PFSK-1 (cell line): ENCODE data around the gene CCDC77.

Experiments
- FOXP2 ChIP-seq: optimal IDR thresholded peaks from 2 replicates; pipeline ENCODE3; 2011; ENCODE audit warnings: borderline replicate concordance, control low read depth, inconsistent platforms; ENCODE audit not compliant: insufficient read depth; ENCODE audit errors: extremely low read length, extremely low read depth
- SIN3A ChIP-seq: IDR thresholded peaks from 2 replicates; pipeline ENCODE4 v1.6.1; 2012; ENCODE audit warnings: mild to moderate bottlenecking, low read length, moderate library complexity, borderline replicate concordance; ENCODE audit not compliant: insufficient read depth
- TAF1 ChIP-seq: IDR thresholded peaks from 2 replicates; pipeline ENCODE4 v1.6.1; 2012; ENCODE audit warnings: low read length, control low read depth, borderline replicate concordance; ENCODE audit not compliant: insufficient read depth
- TF ChIP-seq, protein P1 (sequence below), 2 experiments: IDR thresholded peaks; 2 replicates each; pipeline versions ENCODE4 v1.6.1 to v1.8.0; 2011 to 2012; ENCODE audit warnings: low read depth in 2 of 2, low read length in 2 of 2, control low read depth in 1 of 2, inconsistent platforms in 1 of 2, mild to moderate bottlenecking in 1 of 2, moderate library complexity in 1 of 2; ENCODE audit not compliant: insufficient read depth in 1 of 2

DNA sequence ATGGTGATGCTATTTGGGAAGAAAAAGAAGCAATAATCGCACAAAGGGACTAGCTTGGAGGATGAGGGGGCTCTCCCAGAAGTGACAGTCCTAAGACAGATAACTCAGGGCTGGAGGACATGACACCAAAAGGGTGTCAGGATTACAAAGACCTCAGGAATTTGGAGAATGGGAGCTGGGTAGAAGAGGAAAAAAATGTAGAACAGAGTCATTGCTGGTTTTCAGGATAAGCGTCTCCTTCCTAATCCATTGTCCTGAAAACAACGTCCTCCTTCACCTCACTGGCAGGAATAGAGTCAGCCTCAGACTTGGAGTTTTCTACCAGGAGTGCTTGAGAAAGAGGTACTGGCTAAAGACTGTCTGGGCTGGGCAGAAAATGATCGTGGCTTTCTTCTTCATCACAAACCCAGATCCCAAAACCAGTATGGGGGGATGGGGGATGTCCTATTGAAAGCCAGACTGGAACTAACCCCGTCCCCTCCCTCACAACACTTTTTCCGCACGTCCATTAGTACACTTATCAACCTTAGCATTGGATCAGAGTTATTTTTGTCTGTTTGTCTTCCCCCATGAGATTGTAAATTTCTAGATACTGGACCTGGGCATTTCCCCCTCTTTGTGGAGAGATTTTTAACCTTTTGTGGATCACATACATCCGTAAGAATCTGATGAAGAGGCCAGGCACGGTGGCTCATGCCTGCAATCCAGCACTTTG lies 72.6 kb downstream of the CCDC77 start:
- TF ChIP-seq TAF1 (no peak), SIN3A (no peak), FOXP2 (no peak)
- TF ChIP-seq, protein P1, sequence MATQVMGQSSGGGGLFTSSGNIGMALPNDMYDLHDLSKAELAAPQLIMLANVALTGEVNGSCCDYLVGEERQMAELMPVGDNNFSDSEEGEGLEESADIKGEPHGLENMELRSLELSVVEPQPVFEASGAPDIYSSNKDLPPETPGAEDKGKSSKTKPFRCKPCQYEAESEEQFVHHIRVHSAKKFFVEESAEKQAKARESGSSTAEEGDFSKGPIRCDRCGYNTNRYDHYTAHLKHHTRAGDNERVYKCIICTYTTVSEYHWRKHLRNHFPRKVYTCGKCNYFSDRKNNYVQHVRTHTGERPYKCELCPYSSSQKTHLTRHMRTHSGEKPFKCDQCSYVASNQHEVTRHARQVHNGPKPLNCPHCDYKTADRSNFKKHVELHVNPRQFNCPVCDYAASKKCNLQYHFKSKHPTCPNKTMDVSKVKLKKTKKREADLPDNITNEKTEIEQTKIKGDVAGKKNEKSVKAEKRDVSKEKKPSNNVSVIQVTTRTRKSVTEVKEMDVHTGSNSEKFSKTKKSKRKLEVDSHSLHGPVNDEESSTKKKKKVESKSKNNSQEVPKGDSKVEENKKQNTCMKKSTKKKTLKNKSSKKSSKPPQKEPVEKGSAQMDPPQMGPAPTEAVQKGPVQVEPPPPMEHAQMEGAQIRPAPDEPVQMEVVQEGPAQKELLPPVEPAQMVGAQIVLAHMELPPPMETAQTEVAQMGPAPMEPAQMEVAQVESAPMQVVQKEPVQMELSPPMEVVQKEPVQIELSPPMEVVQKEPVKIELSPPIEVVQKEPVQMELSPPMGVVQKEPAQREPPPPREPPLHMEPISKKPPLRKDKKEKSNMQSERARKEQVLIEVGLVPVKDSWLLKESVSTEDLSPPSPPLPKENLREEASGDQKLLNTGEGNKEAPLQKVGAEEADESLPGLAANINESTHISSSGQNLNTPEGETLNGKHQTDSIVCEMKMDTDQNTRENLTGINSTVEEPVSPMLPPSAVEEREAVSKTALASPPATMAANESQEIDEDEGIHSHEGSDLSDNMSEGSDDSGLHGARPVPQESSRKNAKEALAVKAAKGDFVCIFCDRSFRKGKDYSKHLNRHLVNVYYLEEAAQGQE (IDR thresholded peaks at IDR 0.05; ENCODE audit: insufficient read depth in 1 of 2, low read depth in 2 of 2, low read length in 2 of 2) = no peak
